GM10847 (cell line): ENCODE measurements around the gene STARD13.

Source experiments
- POLR2A ChIP-seq: IDR thresholded peaks from 2 replicates; pipeline ENCODE4 v1.6.1; 2011; ENCODE audit not compliant: insufficient read length; ENCODE audit errors: extremely low read depth

Gene STARD13

GRCh38 chr13:33060815-33061214, 224.7 kb downstream of the STARD13 start:
- no peak for TF ChIP-seq POLR2A

DNA sequence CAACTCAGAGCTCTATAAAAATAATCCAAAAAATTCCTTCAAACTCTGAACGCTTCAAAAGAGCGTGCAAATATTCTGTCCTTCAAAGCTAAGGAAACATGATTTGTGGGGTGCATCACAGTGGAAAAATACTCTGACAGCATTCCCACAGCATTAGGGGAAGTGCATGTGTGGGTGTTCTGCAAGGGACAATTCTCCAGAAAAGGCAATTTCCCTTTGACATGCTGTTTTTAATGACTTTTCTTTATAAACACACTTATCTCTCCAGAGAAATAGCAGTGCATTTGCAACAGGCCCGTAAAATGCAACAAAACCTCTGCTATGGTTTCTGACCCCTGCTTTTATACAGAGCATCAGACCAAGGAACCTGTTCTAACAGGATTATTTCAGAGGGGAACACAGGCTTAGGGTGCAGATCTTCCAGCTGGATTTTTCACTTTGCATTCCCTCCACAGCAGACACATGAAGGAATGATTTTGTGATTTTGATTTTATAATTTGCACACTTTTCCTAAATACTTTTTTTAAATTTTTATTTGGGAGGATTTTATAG, 226.7 kb downstream of the STARD13 start:
- no peak for TF ChIP-seq POLR2A

DNA sequence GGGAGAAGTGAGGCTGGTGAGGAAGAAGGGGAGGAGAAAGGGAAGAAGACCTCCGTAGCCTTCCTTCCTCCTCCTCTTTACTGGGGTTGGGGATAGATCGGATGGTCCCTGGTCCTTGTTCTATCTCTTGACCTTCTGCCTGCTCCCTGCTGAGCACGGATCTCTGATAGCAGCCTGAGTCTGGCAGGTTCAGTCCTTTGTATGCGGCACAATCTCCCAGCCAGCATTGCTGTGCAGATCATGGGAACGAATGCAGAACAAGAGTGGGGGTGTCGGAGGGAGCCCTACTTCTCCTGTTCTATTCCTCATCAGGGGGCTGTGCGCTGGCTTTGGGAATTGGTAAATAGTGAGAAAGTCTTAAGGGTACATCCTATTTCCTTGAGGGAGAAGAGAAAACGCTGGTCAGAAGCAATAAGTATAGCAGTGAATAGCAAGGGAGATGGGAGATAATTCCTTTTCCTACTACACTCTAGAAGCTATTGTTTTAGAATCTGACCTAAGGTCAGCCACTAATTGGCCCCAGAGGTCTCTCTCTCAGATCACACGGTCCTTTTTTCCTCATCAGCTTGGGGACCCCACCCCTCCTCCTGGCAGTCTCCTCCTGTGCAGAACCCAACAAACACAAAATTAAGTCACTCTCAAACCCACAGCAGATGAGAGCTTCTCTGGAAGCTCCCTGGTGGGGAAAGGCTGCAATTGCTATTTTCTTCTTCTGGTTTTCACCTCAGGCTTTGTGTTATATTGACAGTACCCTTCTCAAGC, 228.4 kb downstream of the STARD13 start:
- no peak for TF ChIP-seq POLR2A

DNA sequence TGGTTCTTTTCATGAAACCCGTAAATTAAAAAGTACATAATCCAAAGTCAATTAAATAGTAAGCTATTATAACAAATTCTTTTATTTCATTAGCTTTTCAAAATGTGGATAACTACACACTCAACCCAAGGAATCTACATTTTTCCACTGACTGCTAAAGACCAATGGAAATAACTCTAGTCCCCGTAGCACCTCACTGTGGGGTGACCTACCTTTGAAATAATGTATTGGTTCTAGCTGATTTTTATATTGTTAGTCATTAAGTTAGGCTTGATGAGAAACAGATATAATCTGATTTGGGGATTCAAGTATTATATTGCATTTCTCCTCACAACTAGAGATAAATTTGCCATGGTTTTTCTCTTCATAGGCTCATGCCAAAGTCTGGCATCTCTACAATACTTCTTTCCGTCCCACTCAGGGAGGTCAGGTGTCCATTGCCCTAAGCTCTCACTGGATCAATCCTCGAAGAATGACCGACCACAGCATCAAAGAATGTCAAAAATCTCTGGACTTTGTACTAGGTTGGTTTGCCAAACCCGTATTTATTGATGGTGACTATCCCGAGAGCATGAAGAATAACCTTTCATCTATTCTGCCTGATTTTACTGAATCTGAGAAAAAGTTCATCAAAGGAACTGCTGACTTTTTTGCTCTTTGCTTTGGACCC, 232.0 kb downstream of the STARD13 start:
- TF ChIP-seq POLR2A, result no peak
